GM12878 (cell line): ENCODE measurements around the gene AGT. TPM values are rescaled to one million over a fixed set of nuclear protein-coding genes. Genes with fewer than 3 reads are reported as not detected.

ENCODE experiments used
- ATAC-seq: fragments of 200-7000 bp; cut with Tn5 transposase; 3 replicates; pipeline ENCODE4 v1.9.1; 2020; ENCODE audit warnings: mild to moderate bottlenecking, moderate library complexity
- BruUV-seq: library from RNA; stranded (reverse); fragments of 400-500 nt; replicated peaks from 2 replicates; lab custom pipeline; 2021; lab: Mats Ljungman, UMichigan
- CTCF ChIA-PET: fragments of 300-600 bp; sonication (Branson Sonifier 250); formaldehyde crosslinking; extraction: SDS; loops from one replicate; lab custom pipeline; 2021; ENCODE audit warnings: inconsistent platforms; lab: Yijun Ruan, JAX
- POLR2A ChIA-PET: fragments of 350-600 bp; formaldehyde crosslinking; extraction: SDS; loops from one replicate; lab custom pipeline; 2021; ENCODE audit warnings: inconsistent platforms; lab: Charles Lee
- RAD21 ChIA-PET: fragments of 300-600 bp; sonication (Branson Sonifier 250); formaldehyde crosslinking; loops from one replicate; lab custom pipeline; 2023; ENCODE audit warnings: antibody characterized with exemption; ENCODE audit not compliant: unreplicated experiment; lab: Charles Lee
- SMC1A ChIA-PET: fragments of 300-600 bp; sonication (Branson Sonifier 250); formaldehyde crosslinking; loops from one replicate; lab custom pipeline; 2023; ENCODE audit not compliant: unreplicated experiment, uncharacterized antibody; lab: Charles Lee
- DNase-seq: peaks from one replicate; pipeline ENCODE4 v3.0.0-alpha.2; 2011; ENCODE audit warnings: low read depth, low spot score
- FAIRE-seq: peaks from 3 replicates; lab custom pipeline; 2011; peaks lifted over from hg19 to GRCh38; lab: Jason Lieb, UNC
- H2AFZ ChIP-seq: 2 replicates; pipeline ENCODE4 v1.6.0; 2011; ENCODE audit warnings: low read depth, low read length, control low read depth; ENCODE audit not compliant: control insufficient read depth
- H3K27ac ChIP-seq: 2 replicates; pipeline ENCODE4 v1.5.1; 2011; ENCODE audit warnings: control low read depth; ENCODE audit not compliant: control insufficient read depth, insufficient read depth
- H3K27me3 ChIP-seq, 2 experiments: replicated peaks in 1 of 2; 2 replicates each; pipeline versions ENCODE4 v1.6.0 to v1.6.1; 2011; ENCODE audit warnings: low read length in 1 of 2; ENCODE audit not compliant: control insufficient read depth in 2 of 2, insufficient read depth in 2 of 2
- H3K36me3 ChIP-seq, 2 experiments: 2 replicates each; pipeline ENCODE4 v1.5.1; 2011; ENCODE audit warnings: low read length in 1 of 2; ENCODE audit not compliant: control insufficient read depth in 2 of 2, insufficient read depth in 2 of 2
- H3K4me1 ChIP-seq: 2 replicates; pipeline ENCODE4 v1.6.1; 2011; ENCODE audit warnings: mild to moderate bottlenecking, low read length, moderate library complexity, mixed read lengths; ENCODE audit not compliant: control insufficient read depth, insufficient read depth
- H3K4me2 ChIP-seq: 2 replicates; pipeline ENCODE4 v1.6.0; 2011; ENCODE audit warnings: control low read depth; ENCODE audit not compliant: control insufficient read depth, insufficient read depth
- H3K4me3 ChIP-seq: fragments of 200-600 bp; sonication (generic); 2 replicates; pipeline ENCODE4 v1.5.1; 2016
- H3K79me2 ChIP-seq: 2 replicates; pipeline ENCODE4 v1.6.0; 2011; ENCODE audit warnings: low read length; ENCODE audit not compliant: control insufficient read depth, insufficient read depth
- H3K9ac ChIP-seq: 2 replicates; pipeline ENCODE4 v1.8.0; 2011; ENCODE audit warnings: low read length, control low read depth, mixed read lengths; ENCODE audit not compliant: control insufficient read depth, insufficient read depth
- H3K9me3 ChIP-seq: replicated peaks from 3 replicates; pipeline ENCODE4 v1.5.1; 2011; ENCODE audit warnings: mild to moderate bottlenecking, low read length; ENCODE audit not compliant: control insufficient read depth, insufficient read depth
- H4K20me1 ChIP-seq: 2 replicates; pipeline ENCODE4 v1.6.0; 2011; ENCODE audit not compliant: control insufficient read depth, insufficient read depth
- ATF7 ChIP-seq: fragments of 450-650 bp; IDR thresholded peaks from 2 replicates; pipeline ENCODE4 v1.6.1; 2016; ENCODE audit warnings: low read depth, mild to moderate bottlenecking
- CREM ChIP-seq: IDR thresholded peaks from 2 replicates; pipeline ENCODE4 v1.6.1; 2014; ENCODE audit warnings: antibody characterized with exemption, low read depth
- E2F4 ChIP-seq: IDR thresholded peaks from 2 replicates; pipeline ENCODE4 v1.6.1; 2012; ENCODE audit warnings: low read depth, low read length, improper control_type of control experiment
- GATAD2B ChIP-seq: fragments of 450-650 bp; conservative IDR thresholded peaks from 2 replicates; pipeline ENCODE4 v1.6.1; 2017; ENCODE audit warnings: low read depth, mild to moderate bottlenecking, moderate library complexity
- HDAC2 ChIP-seq: fragments of 200-600 bp; sonication (generic); IDR thresholded peaks from 2 replicates; pipeline ENCODE4 v1.6.1; 2017
- HSF1 ChIP-seq: fragments of 150-350 bp; IDR thresholded peaks from 2 replicates; pipeline ENCODE4 v1.6.1; 2014; ENCODE audit warnings: mild to moderate bottlenecking, low read depth, low read length
- IKZF1 ChIP-seq: fragments of 450-650 bp; conservative IDR thresholded peaks from 2 replicates; pipeline ENCODE4 v1.6.1; 2017; ENCODE audit warnings: antibody characterized with exemption, mild to moderate bottlenecking
- IKZF2 ChIP-seq, 2 experiments: fragments of 450-650 bp; IDR thresholded peaks; 2 replicates each; pipeline ENCODE4 v1.6.1; 2017; ENCODE audit warnings: mild to moderate bottlenecking in 2 of 2, moderate library complexity in 2 of 2
- KAT2A ChIP-seq: conservative IDR thresholded peaks from 2 replicates; pipeline ENCODE4 v1.6.1; 2011; ENCODE audit warnings: low read depth, low read length; ENCODE audit not compliant: control insufficient read depth
- MEF2A ChIP-seq: IDR thresholded peaks from 2 replicates; pipeline ENCODE4 v1.6.1; 2011; ENCODE audit warnings: low read depth, mild to moderate bottlenecking, low read length, moderate library complexity; ENCODE audit not compliant: insufficient read depth
- NKRF ChIP-seq: fragments of 450-650 bp; conservative IDR thresholded peaks from 2 replicates; pipeline ENCODE4 v1.6.1; 2017; ENCODE audit warnings: mild to moderate bottlenecking, moderate library complexity
- NR2C1 ChIP-seq: fragments of 450-650 bp; IDR thresholded peaks from 2 replicates; pipeline ENCODE4 v1.6.1; 2017; ENCODE audit warnings: antibody characterized with exemption, mild to moderate bottlenecking, moderate library complexity
- RCOR1 ChIP-seq: conservative IDR thresholded peaks from 2 replicates; pipeline ENCODE4 v1.6.1; 2012; ENCODE audit warnings: low read depth, low read length, improper control_type of control experiment
- SUPT20H ChIP-seq: IDR thresholded peaks from 2 replicates; pipeline ENCODE4 v1.6.1; 2011; ENCODE audit warnings: low read depth, mild to moderate bottlenecking, low read length, moderate library complexity, borderline replicate concordance; ENCODE audit not compliant: control insufficient read depth
- TBL1XR1 ChIP-seq: IDR thresholded peaks from 2 replicates; pipeline ENCODE4 v1.6.1; 2012; ENCODE audit warnings: low read depth, low read length, improper control_type of control experiment
- ZBED1 ChIP-seq: IDR thresholded peaks from 2 replicates; pipeline ENCODE4 v1.6.1; 2016; ENCODE audit warnings: borderline replicate concordance
- ZBTB4 ChIP-seq: fragments of 450-650 bp; formaldehyde crosslinking; IDR thresholded peaks from 2 replicates; pipeline ENCODE4 v1.4.0; 2022; ENCODE audit warnings: mild to moderate bottlenecking, moderate library complexity
- ZNF622 ChIP-seq: fragments of 450-650 bp; IDR thresholded peaks from 2 replicates; pipeline ENCODE4 v1.6.1; 2017; ENCODE audit warnings: mild to moderate bottlenecking, inconsistent platforms
- WGBS: methylation state at CpG from one replicate; pipeline ENCODE4 v1.1.6; 2016; ENCODE audit warnings: low lambda C conversion rate; ENCODE audit not compliant: insufficient replicate concordance, insufficient coverage; ENCODE audit errors: missing lambda C conversion rate; 5-methylcytosine and 5-hydroxymethylcytosine counted together
- in situ Hi-C: fragments of 300-500 bp; cut with MboI; formaldehyde crosslinking; loops from 9 replicates; pipeline ENCODE4 v1.14.3; 2018; ENCODE audit warnings: mixed read lengths
- intact Hi-C: fragments of 100-400 bp; cut with micrococcal nuclease; formaldehyde crosslinking; loops from one replicate; pipeline ENCODE4 v1.14.2; 2022; ENCODE audit not compliant: unreplicated experiment
- polyA plus RNA-seq, 11 experiments: library from polyadenylated mRNA; depleted of rRNA in 4 of 11; unstranded in 6 of 11; stranded (reverse) in 5 of 11; fragments of >200 nt; fragmentation: Nextera tagmentation in 4 of 11; fragmentation: Illumina TruSeq in 1 of 11; extraction: Ambion mirVana in 4 of 11; extraction: Trizol in 1 of 11; gene quantifications; 1 replicate in 1 of 11; 2 replicates in 10 of 11; pipeline versions ENCODE4 v1.2.1 to v1.2.3, GENCODE V29; 2011 to 2016; ENCODE audit warnings: inconsistent platforms in 2 of 11, missing spikeins in 2 of 11, low read depth in 1 of 11
- total RNA-seq, 4 experiments: library from RNA; depleted of rRNA in 3 of 4; stranded (reverse); fragments of >200 nt in 3 of 4; fragmentation: Illumina TruSeq in 1 of 4; extraction: Trizol in 1 of 4; gene quantifications; 2 replicates each; pipeline versions ENCODE4 v1.2.1 to v1.2.3, GENCODE V29; 2013 to 2021

Gene AGT
- total and polyA plus RNA-seq, 10 of the 15 experiments (the other 5 are each of a cell fraction or from before 2014, with no cell fraction given) = 0.69 TPM; not detected in 9

- no peaks in the 10 kb centered on the region for H4K20me1 ChIP-seq
- H3K4me2 ChIP-seq = no peak overlapping the region
- H3K79me2 ChIP-seq = no peaks in the 10 kb centered on the region
- no TSS peak for BruUV-seq
- H3K4me1 ChIP-seq = no peaks in the 10 kb centered on the region
- CTCF ChIA-PET = no interaction called here
- SMC1A ChIA-PET = no interaction called here
- H3K9me3 ChIP-seq = no peaks in the 10 kb centered on the region
- FAIRE-seq = no peak
- RAD21 ChIA-PET = no interaction called here
- in situ Hi-C loops = no loop called here
- no peak for DNase-seq
- ATAC-seq = no peak
- H3K27me3 ChIP-seq = peaks cover 0 to 2% of the 10 kb centered on the region in 2 experiments; a peak in 2 of 4 replicates
- TF ChIP-seq KAT2A (no peak), IKZF1 (no peak), RCOR1 (no peak), ZBED1 (no peak), NKRF (no peak), ZBTB4 (CRISPR knock-in tag) (no peak), ZNF622 (no peak), TBL1XR1 (no peak), E2F4 (no peak), NR2C1 (no peak), GATAD2B (no peak), IKZF2 (IDR thresholded peaks at IDR 0.05) (no peak), ATF7 (no peak), HDAC2 (no peak), HSF1 (no peak), MEF2A (no peak), CREM (no peak), SUPT20H (no peak)
- WGBS = 56% methylated on average over 18 of the region's 18 CpGs
- H3K4me3 ChIP-seq = no peak overlapping the region
- intact Hi-C loops = no loop called here
- no peaks in the 10 kb centered on the region for H3K36me3 ChIP-seq
- H3K27ac ChIP-seq = no peak overlapping the region
- H2AFZ ChIP-seq = no peak overlapping the region
- POLR2A ChIA-PET = no interaction called here
- no peak overlapping the region for H3K9ac ChIP-seq
Measured at GRCh38 chr1:230705289-230706019, 8.5 kb downstream of the AGT start.
